Gastroesophageal sphincter (tissue), 3 donors: ENCODE measurements around the gene AMDHD1.

Experiments used
- POLR2A ChIP-seq, 2 donors: fragments of 450-650 bp; IDR thresholded peaks; one replicate each; pipeline ENCODE4 v1.6.1; 2017; ENCODE audit warnings: antibody characterized with exemption in 2 of 2, mild to moderate bottlenecking in 2 of 2, moderate library complexity in 1 of 2
- TF ChIP-seq, protein P1 (sequence below), 4 experiments: fragments of 200-600 bp in 2 of 4; fragments of 450-650 bp in 2 of 4; sonication (generic) in 1 of 4; IDR thresholded peaks; one replicate each; pipeline ENCODE4 v1.5.1; 2017 to 2019; ENCODE audit warnings: antibody characterized with exemption in 4 of 4, mild to moderate bottlenecking in 2 of 4, moderate library complexity in 2 of 4

DNA sequence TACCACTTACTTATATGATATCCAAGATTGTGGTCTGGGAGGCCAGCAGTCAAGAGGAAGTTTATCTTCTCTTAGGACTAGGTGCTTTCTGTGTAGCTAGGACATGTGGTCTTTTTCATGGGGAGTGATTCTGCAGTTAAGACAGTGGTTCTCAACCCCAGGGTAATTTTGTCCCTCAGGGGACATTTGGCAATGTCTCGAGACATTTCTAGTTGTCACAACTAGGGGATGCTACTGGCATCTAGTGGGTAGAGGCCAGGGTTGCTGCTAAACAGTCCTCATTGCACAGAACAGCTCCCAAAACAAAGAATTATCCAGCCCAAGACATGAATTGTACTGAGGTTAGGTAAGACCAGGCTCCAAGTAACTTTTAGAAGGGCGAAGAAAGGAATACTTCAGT is 20.0 kb downstream of the AMDHD1 start:
- TF ChIP-seq, protein P1, sequence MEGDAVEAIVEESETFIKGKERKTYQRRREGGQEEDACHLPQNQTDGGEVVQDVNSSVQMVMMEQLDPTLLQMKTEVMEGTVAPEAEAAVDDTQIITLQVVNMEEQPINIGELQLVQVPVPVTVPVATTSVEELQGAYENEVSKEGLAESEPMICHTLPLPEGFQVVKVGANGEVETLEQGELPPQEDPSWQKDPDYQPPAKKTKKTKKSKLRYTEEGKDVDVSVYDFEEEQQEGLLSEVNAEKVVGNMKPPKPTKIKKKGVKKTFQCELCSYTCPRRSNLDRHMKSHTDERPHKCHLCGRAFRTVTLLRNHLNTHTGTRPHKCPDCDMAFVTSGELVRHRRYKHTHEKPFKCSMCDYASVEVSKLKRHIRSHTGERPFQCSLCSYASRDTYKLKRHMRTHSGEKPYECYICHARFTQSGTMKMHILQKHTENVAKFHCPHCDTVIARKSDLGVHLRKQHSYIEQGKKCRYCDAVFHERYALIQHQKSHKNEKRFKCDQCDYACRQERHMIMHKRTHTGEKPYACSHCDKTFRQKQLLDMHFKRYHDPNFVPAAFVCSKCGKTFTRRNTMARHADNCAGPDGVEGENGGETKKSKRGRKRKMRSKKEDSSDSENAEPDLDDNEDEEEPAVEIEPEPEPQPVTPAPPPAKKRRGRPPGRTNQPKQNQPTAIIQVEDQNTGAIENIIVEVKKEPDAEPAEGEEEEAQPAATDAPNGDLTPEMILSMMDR (IDR thresholded peaks at IDR 0.05), result no peak
- no peak for TF ChIP-seq POLR2A (IDR thresholded peaks at IDR 0.05)
